HT1080 (cell line): Measurements from ENCODE around the gene YIPF3. TPM values are rescaled to one million over a fixed set of nuclear protein-coding genes. Genes with fewer than 3 reads are reported as not detected.
"Not testable (repeated sequence)": the region's sequence is repeated elsewhere in the genome, so short reads cannot be mapped to it uniquely, and the experiment has no call there.

Source experiments
- DNase-seq: peaks from one replicate; pipeline ENCODE4 v3.0.0-alpha.2; 2015; ENCODE audit warnings: low read depth
- total RNA-seq: library from RNA; depleted of rRNA; stranded (reverse); fragments of >200 nt; shearing (Covaris generic); gene quantifications from 2 replicates; pipeline ENCODE4 v1.2.3, GENCODE V29; 2014

The YIPF3 gene
- total RNA-seq, 1 experiment from 2014 or later = 100 TPM

- peak; percentile 70 for DNase-seq
These were observed 6.5 kb downstream of the YIPF3 start, which contains the start of gene LRRC73 for GRCh38 chr6:43509984-43510826. LRRC73 (minus strand) TSS chr6:43510346; CDS start chr6:43509785, 561 bp downstream.

- DNase-seq = no peak
These were observed 7.4 kb downstream of the YIPF3 start for GRCh38 chr6:43509142-43509983.

- no peak for DNase-seq
These were observed 8.1 kb downstream of the YIPF3 start for GRCh38 chr6:43508481-43509141.

- DNase-seq = peak; percentile 77
These were observed 9.9 kb downstream of the YIPF3 start for GRCh38 chr6:43506667-43507471.

GRCh38 chr6:43506171-43506570 lies 10.6 kb downstream of the YIPF3 start:
- no peak for DNase-seq

- no peak for DNase-seq
These were observed 11.0 kb downstream of the YIPF3 start for GRCh38 chr6:43505718-43506117.

GRCh38 chr6:43504756-43505593 lies 11.8 kb downstream of the YIPF3 start:
- DNase-seq = no peak

- no peak for DNase-seq
These were observed 13.3 kb downstream of the YIPF3 start for GRCh38 chr6:43503443-43503842.

GRCh38 chr6:43502666-43503065 lies 14.1 kb downstream of the YIPF3 start:
- no peak for DNase-seq

GRCh38 chr6:43500921-43501320 lies 15.8 kb downstream of the YIPF3 start:
- no peak for DNase-seq

GRCh38 chr6:43499028-43499815 lies 17.5 kb downstream of the YIPF3 start:
- no peak for DNase-seq

- not testable (repeated sequence) for DNase-seq
These were observed 18.4 kb downstream of the YIPF3 start for GRCh38 chr6:43498291-43498690.

- DNase-seq = no peak
These were observed 19.0 kb downstream of the YIPF3 start for GRCh38 chr6:43497689-43498088.

GRCh38 chr6:43497129-43497396 lies 19.7 kb downstream of the YIPF3 start:
- DNase-seq = no peak

GRCh38 chr6:43496370-43497128 lies 20.2 kb downstream of the YIPF3 start:
- DNase-seq = peak; percentile 50

GRCh38 chr6:43495409-43495941 lies 21.3 kb downstream of the YIPF3 start:
- DNase-seq = peak; percentile 34

GRCh38 chr6:43494766-43495165 lies 22.0 kb downstream of the YIPF3 start:
- no peak for DNase-seq

- no peak for DNase-seq
These were observed 22.4 kb downstream of the YIPF3 start for GRCh38 chr6:43494321-43494720.
